ENCODE results near the gene E4F1.

Gene E4F1

DNA sequence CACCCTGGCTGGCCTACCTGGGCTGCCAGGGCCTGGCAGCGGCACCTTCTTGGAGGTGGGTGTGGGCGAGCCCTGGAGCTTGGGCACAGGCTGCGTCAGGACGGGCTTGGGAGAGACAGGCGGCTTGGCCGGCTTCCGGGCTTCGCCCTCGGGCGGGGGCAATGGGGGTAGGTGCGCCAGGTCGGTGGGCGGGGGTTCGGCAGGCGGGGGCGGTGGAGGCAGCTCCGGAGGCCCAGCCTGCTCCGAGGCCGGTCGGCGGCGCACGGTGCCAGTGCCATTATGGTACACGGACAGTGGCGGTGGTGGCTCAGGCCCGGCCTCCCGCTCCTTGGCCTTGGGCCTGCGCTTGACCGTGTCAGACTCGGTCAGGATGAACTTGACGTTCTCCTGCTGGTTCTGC lies 43.8 kb upstream of the E4F1 start:
- Histone ChIP-seq H3K9ac (no peak overlapping the region), H3K27ac (no peak overlapping the region), H3K4me3 (no peak overlapping the region), H3K36me3 (peaks cover 46% of the 10 kb centered on the region), H3K4me2 (no peak overlapping the region), H4K20me1 (peaks cover 40% of the 10 kb centered on the region), H3K4me1 (peaks cover 30% of the 10 kb centered on the region), H3K9me3 (peaks cover 7% of the 10 kb centered on the region), H3K27me3 (no peaks in the 10 kb centered on the region)
- no peak for TF ChIP-seq Cebpa-rat (IDR thresholded peaks at IDR 0.05)

DNA sequence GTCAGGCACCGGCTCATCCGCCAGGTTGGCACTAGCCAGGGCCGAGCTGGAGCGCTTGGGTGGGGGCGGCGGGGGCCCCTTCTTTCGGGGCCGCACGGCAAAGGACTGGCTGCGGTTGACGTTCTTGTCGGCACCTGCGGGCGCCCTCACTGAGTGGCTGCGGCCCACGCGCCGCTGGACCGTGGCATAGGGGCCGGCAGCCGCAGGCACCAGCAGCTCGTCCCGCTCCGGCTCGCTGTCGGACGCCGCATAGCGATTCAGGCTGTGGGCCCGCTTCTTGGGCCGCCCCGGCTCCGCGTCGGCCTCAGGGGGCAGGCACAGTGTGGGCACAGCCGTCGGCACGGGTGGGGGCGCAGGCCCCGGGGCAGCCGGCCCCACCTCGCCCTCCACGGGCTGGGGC lies 42.9 kb upstream of the E4F1 start:
- Histone ChIP-seq H3K27ac (no peak overlapping the region), H3K9me3 (peaks cover 7% of the 10 kb centered on the region), H3K4me2 (no peak overlapping the region), H3K27me3 (no peaks in the 10 kb centered on the region), H3K4me3 (no peak overlapping the region), H3K36me3 (peaks cover 38% of the 10 kb centered on the region), H3K4me1 (peaks cover 39% of the 10 kb centered on the region), H3K9ac (no peak overlapping the region), H4K20me1 (peaks cover 48% of the 10 kb centered on the region)
- no peak for TF ChIP-seq Cebpa-rat (IDR thresholded peaks at IDR 0.05)

DNA sequence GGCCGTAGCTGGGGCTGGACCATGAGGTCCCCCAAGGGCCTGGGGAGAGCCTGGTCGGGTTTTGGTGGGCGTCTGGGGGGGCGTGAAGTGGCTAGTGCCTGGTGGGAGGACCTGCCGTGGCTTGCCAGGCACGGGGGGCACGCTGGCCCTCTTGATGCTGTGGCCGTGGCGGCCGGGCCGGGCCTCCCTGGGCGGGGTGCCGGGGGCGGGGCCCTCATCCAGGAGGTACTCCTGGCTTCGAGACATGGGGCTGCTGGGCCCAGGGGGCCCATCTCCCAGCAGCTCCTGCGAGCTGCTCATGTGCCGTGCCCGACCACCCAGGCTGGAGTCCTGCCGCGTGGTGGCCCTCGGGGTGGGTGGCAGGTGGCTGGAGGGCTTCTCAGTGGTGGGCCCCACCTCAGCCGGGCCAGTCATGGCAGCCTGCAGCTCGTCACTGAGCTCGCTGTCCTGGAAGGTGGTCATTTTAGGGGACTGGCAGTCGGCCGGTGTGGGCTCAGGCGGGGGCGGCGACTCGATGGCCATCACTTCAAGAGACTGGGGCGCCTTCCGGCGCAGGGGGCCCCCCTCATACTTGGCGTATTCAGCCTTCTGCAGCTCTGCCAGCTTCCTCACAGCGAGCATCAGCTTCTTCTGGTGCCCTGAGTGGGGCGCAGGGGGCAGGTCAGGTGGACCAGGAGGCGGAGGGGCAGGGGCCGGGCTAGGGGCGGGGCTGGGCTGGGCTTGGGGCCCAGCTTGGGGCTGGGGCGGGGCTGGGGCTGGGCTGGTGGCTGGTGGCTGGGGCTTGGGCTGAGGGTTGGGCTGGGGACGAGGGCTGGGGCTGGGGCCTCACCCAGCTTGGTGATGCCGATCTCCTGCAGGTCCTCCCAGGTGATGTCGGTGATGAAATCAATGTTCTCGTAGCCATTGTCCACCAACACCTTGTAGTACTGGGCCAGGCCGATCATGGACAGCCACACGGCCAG lies 42.1 kb upstream of the E4F1 start:
- H3K4me1 ChIP-seq, result peaks cover 42% of the 10 kb centered on the region
- H3K36me3 ChIP-seq, result peaks cover 30% of the 10 kb centered on the region
- H3K9me3 ChIP-seq, result peaks cover 7% of the 10 kb centered on the region
- no peaks in the 10 kb centered on the region for H3K27me3 ChIP-seq
- H3K4me3 ChIP-seq, result no peak overlapping the region
- TF ChIP-seq Cebpa-rat (IDR thresholded peaks at IDR 0.05), result no peak
- H3K9ac ChIP-seq, result no peak overlapping the region
- peak overlapping the region; percentile 86 for H3K4me2 ChIP-seq
- peaks cover 51% of the 10 kb centered on the region for H4K20me1 ChIP-seq
- no peak overlapping the region for H3K27ac ChIP-seq

DNA sequence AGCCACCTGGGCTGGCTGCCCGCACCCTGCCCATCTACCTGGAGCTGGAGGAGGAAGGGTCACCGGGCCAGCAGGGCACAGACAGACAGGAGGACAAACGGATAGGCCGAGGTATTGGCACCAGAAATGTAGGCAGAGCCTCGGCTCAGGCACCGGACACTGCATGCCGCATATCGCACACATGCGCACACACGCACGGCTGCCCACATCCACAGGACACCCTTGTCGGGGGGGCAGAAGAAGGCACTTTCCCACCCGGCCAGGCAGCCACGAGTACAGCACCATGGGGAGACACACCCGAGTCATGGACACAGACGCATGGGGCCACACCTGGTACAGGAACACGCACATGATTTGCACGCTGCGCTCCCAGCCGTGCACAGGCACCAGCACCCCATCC lies 41.4 kb upstream of the E4F1 start:
- no peaks in the 10 kb centered on the region for H3K27me3 ChIP-seq
- peaks cover 42% of the 10 kb centered on the region for H3K4me1 ChIP-seq
- H3K27ac ChIP-seq, result no peak overlapping the region
- no peak overlapping the region for H3K4me3 ChIP-seq
- peaks cover 7% of the 10 kb centered on the region for H3K9me3 ChIP-seq
- TF ChIP-seq Cebpa-rat (IDR thresholded peaks at IDR 0.05), result no peak
- H4K20me1 ChIP-seq, result peaks cover 51% of the 10 kb centered on the region
- H3K36me3 ChIP-seq, result peaks cover 23% of the 10 kb centered on the region
- peak overlapping the region; percentile 86 for H3K4me2 ChIP-seq
- H3K9ac ChIP-seq, result 0 out of 2 replicates have a peak overlapping the region, but pooled peaks have one; percentile 2

DNA sequence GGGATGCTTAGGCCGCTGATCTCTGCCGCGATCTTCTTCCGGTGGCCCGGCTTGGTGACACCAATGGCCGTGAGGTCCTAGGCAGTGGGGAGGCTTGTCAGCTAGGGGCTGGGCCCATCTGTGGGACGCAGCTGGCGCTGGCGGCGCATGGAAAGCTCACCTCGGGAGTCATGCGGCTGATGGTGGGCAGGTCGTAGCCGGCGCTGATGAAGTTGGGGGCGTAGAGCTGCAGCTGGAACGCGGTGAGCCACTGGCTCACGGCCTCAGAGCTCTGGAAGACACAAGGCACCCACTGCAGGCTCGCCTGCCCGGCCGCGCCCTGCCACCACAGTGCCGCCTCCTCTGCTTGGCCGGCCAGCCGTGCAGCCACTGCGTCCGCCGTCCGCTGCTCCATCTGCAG lies 39.7 kb upstream of the E4F1 start:
- Histone ChIP-seq H3K4me3 (peak overlapping the region; percentile 8; the same call in 1 of the 2 replicates), H3K9me3 (no peaks in the 10 kb centered on the region), H3K36me3 (peaks cover 12% of the 10 kb centered on the region; the same call in 1 of the 2 replicates), H3K4me2 (peak overlapping the region; percentile 86), H4K20me1 (peaks cover 44% of the 10 kb centered on the region), H3K9ac (peak overlapping the region; percentile 38), H3K27me3 (no peaks in the 10 kb centered on the region), H3K4me1 (peaks cover 42% of the 10 kb centered on the region), H3K27ac (peak overlapping the region; percentile 60)
- no peak for TF ChIP-seq Cebpa-rat (IDR thresholded peaks at IDR 0.05)

DNA sequence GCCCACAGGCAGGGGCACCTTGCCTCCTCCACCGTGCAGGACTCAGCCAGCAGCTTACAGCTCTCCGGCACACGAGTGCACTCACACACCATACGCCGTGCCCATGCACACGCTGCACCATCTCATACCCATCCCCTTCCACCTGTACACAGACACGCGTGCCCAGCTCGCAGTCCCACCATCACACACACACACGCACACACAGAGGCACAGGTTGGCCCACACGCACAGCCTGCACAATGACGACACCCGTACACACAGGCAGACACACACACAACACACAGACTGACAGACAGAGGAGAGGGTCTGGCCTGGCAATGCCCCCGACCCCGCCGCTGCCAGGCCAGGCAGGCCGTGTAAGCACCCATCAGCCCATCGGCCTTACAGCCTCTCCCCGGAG lies 39.0 kb upstream of the E4F1 start:
- peak overlapping the region; percentile 38 for H3K9ac ChIP-seq
- H3K27ac ChIP-seq, result peak overlapping the region; percentile 60
- peaks cover 44% of the 10 kb centered on the region for H4K20me1 ChIP-seq

DNA sequence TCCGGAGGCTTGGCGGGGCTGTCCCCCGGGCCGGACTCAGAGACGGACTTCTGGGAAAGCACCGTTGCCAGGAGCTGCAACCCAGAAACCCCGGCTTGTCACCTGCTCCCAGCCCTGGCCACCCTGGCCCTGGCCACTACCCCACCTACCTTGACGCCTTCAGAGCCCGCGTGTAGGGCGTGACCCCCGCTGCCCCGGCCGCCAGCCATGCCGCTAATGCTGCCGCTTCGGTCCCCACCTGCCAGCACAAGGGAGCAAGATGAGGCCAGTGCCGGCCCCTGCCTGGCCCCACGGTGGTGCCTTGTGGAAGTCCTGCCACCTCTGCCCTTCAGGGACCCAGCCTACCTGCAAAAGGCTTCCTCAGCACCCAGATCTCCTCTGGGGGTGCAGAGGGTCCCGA lies 38.4 kb upstream of the E4F1 start:
- H3K9ac ChIP-seq, result no peak overlapping the region
- H3K4me2 ChIP-seq, result peak overlapping the region; percentile 86

More for the DNA sequence above, 39.0 kb upstream of the E4F1 start:
- no peaks in the 10 kb centered on the region for H3K27me3 ChIP-seq
- peaks cover 42% of the 10 kb centered on the region for H3K4me1 ChIP-seq
- no peak for TF ChIP-seq Cebpa-rat (IDR thresholded peaks at IDR 0.05)
- H3K4me2 ChIP-seq, result peak overlapping the region; percentile 86
- peaks cover 16% of the 10 kb centered on the region; the same call in 1 of the 2 replicates for H3K36me3 ChIP-seq
- H3K4me3 ChIP-seq, result peak overlapping the region; percentile 8; the same call in 1 of the 2 replicates
- no peaks in the 10 kb centered on the region for H3K9me3 ChIP-seq

DNA sequence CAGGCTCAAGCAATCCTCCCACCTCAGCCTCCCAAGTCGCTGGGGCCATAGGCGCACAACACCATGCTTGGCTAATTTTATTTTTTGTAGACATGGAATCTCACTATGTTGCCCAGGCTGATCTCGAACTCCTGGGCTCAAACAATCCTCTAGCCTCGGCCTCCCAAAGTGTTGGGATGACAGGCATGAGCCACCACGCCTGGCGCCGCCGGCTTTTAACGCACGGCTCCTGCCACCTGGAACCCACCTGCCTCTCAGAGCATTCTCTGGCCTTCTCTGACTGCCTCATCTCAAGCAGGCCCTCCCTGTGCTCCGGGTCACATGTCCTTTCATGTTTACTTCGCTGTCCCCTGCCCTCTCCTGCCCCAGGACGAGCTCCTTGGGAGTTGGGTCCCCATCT lies 37.3 kb upstream of the E4F1 start:
- H3K4me3 ChIP-seq, result no peak overlapping the region
- H3K27me3 ChIP-seq, result no peaks in the 10 kb centered on the region
- no peak for TF ChIP-seq Cebpa-rat (IDR thresholded peaks at IDR 0.05)
- no peaks in the 10 kb centered on the region for H3K9me3 ChIP-seq
- no peak overlapping the region for H3K9ac ChIP-seq
- H4K20me1 ChIP-seq, result peaks cover 37% of the 10 kb centered on the region
- peaks cover 53% of the 10 kb centered on the region for H3K4me1 ChIP-seq
- H3K36me3 ChIP-seq, result peaks cover 9% of the 10 kb centered on the region; the same call in 1 of the 2 replicates
- H3K27ac ChIP-seq, result no peak overlapping the region
- no peak overlapping the region for H3K4me2 ChIP-seq

More for the DNA sequence above, 38.4 kb upstream of the E4F1 start:
- H4K20me1 ChIP-seq, result peaks cover 42% of the 10 kb centered on the region
- H3K27ac ChIP-seq, result no peak overlapping the region
- no peaks in the 10 kb centered on the region for H3K9me3 ChIP-seq
- TF ChIP-seq Cebpa-rat (IDR thresholded peaks at IDR 0.05), result no peak
- peaks cover 12% of the 10 kb centered on the region; the same call in 1 of the 2 replicates for H3K36me3 ChIP-seq
- no peaks in the 10 kb centered on the region for H3K27me3 ChIP-seq
- no peak overlapping the region for H3K4me3 ChIP-seq
- peaks cover 42% of the 10 kb centered on the region for H3K4me1 ChIP-seq

DNA sequence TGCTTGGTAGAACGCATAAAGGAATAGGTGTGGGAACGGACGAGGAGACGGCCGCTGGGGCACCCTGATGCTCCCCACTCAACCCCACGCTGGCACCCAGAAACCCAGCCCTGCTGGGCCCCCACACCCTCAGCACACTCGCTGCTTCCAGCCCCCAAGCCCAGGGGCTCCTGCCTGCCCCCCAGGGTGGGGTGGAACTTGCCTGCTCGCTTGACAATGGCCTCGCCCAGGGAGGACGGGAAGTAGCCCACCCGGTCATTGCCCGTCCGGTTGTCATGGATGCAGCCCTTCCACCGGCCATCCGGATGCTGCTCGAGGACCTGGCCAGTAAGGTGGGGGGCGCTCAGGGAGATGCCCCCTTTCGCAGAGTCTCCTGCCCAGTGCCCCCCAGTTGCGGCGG lies 36.9 kb upstream of the E4F1 start:
- Histone ChIP-seq H3K4me1 (peaks cover 57% of the 10 kb centered on the region), H3K36me3 (peaks cover 9% of the 10 kb centered on the region; the same call in 1 of the 2 replicates), H3K27me3 (no peaks in the 10 kb centered on the region), H3K27ac (no peak overlapping the region), H3K4me3 (no peak overlapping the region), H3K9me3 (no peaks in the 10 kb centered on the region), H3K9ac (no peak overlapping the region), H3K4me2 (no peak overlapping the region), H4K20me1 (peaks cover 35% of the 10 kb centered on the region; the same call in 1 of the 2 replicates)
- no peak for TF ChIP-seq Cebpa-rat (IDR thresholded peaks at IDR 0.05)

DNA sequence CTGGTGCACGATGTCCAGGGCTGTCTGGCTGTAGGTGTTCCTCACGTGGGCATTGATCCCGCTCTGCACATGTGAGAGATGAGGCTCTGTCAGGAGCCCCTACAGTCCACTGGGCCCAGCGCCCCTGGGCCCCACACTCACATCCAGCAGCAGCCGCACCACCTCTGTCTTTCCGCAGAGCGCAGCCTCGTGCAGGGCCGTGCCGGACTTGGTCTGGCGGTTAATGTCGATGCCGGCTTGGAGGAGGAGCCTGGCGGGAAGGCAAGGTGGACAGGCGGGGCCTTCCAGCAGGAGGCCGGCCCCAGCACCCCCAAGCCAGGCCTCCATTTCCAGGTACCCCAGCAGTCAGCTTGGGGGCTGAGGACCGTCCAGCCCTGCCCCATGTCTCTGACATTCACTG lies 36.2 kb upstream of the E4F1 start:
- no peaks in the 10 kb centered on the region for H3K27me3 ChIP-seq
- no peak overlapping the region for H3K4me2 ChIP-seq

More for the DNA sequence above, 36.2 kb upstream of the E4F1 start:
- Histone ChIP-seq H3K9me3 (no peaks in the 10 kb centered on the region), H3K36me3 (peaks cover 9% of the 10 kb centered on the region; the same call in 1 of the 2 replicates), H3K27ac (no peak overlapping the region), H3K9ac (no peak overlapping the region), H3K4me3 (no peak overlapping the region), H4K20me1 (peaks cover 35% of the 10 kb centered on the region; the same call in 1 of the 2 replicates), H3K4me1 (peaks cover 58% of the 10 kb centered on the region)
- no peak for TF ChIP-seq Cebpa-rat (IDR thresholded peaks at IDR 0.05)
